GM19239 (cell line): Measurements from ENCODE around the gene CLIP2.
A peak's percentile ranks its signal among the peaks of the same experiment; 100 is the strongest.
"Not testable (repeated sequence)": the region's sequence is repeated elsewhere in the genome, so short reads cannot be mapped to it uniquely, and the experiment has no call there.

Source experiments
- DNase-seq: peaks from one replicate; pipeline ENCODE4 v3.0.0; 2011; ENCODE audit warnings: low spot score; ENCODE audit not compliant: insufficient read length
- FAIRE-seq: peaks from 2 replicates; lab custom pipeline; 2011; peaks lifted over from hg19 to GRCh38; lab: Jason Lieb, UNC

Gene CLIP2

DNA sequence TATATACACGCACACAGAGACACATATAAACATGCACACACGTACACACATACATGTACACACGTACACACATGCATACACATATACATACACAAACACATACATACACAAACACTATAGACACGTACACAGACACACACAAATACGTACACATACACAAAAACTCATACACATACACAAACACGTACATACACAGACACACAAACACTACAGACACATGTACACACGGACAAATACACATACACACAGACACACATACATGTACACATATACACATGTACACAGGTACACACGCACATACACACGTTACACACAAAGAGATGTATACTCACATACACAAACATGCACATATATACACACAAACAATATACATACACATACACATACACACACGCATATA, 129.3 kb downstream of the CLIP2 start:
- FAIRE-seq (no peak), DNase-seq (no peak)

DNA sequence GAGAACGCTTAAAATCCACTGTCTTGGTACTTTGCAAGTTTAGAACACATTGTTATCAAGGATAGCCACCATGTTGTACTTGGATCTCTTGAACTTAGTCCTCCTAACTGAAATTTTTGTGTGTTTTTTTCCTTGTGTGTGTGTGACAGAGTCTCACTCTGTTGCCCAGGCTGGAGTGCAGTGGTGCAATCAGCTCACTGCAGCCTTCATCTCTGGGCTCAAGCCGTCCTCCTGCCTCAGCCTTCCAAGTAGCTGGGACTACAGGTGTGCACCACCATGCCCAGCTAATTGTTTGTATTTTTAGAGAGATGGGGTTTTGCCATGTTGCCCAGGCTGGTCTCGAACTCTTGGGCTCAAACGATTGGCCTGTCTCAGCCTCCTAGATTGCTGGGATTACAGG, 130.0 kb downstream of the CLIP2 start:
- FAIRE-seq, DNase-seq: not testable (repeated sequence)

GRCh38 chr7:74420006-74420405, 130.8 kb downstream of the CLIP2 start:
- DNase-seq (no peak), FAIRE-seq (no peak)

DNA sequence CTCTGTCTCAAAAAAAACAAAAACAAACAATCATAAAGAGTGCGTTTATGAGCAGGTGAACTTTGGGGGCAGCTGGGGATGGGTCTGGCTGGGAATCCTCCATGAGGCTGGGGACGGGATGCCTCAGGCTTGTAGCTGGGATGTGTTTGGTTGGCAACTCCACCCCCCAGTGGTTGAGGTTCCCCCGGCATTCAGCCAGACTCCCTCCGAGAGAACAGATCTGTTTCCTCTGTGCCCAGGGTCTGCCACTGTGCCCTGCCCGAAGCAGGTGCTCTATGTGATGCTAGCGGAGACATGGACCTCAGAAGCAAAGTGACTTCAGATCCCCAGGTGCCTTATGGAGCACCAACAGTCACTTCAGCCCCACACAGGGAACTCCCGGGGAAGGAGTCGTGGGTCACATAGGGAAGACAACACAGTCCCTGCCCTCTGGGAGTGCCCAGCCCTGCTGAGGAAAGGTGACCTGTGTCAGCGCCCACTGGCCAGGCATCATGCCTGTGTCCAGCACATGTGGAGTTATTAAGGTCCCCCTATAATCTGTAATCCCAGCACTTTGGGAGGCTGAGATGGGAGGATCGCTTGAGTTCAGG, 135.2 kb downstream of the CLIP2 start:
- FAIRE-seq, result no peak
- DNase-seq, result no peak

GRCh38 chr7:74428023-74428422, 138.8 kb downstream of the CLIP2 start:
- DNase-seq (no peak), FAIRE-seq (no peak)

DNA sequence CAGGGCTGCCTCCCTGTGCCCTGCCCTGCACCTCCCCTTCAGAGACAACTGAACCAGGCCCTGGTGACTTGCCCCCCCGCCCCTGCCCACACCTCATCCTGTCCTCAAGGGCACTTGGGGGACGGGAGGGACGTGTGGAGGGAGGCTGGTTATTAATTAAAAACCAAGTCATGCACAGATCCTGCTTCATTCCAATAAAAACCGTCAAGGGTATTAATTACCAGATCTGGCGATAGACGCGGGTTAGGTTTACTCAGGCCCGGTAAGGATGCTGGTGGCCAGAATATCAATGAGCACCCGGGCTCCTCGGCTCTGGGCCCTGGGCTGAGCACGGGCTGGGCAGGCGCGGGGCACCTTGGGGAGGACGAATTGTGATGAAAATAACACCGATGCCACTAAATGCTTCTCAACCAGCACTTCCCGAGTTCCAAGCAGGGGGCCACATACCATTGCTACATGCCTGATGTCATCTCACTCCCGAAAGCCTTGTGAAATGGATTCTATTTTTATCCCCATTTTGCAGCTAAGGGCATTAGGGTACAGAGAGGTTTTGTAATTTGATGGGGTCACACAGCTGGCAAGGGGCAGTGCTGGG, 140.0 kb downstream of the CLIP2 start:
- DNase-seq, result no peak
- FAIRE-seq, result no peak

DNA sequence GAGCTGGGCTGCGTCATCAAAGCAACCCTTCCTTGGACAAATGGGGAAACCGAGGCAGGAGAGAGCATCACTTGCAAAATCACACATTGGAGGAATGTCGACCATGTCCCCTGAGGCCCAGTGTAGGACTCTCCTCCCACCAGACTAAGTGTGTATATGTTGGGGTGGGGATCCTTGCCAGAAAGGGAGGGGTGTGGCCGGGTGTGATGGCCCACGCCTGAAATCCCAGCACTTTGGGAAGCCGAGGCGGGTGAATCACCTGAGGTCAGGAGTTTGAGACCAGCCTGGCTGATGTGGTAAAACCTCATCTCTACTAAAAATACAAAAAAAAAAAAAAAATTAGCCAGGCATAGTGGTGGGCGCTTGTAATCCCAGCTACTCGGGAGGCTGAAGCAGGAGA, 141.2 kb downstream of the CLIP2 start:
- not testable (repeated sequence) for DNase-seq, FAIRE-seq

DNA sequence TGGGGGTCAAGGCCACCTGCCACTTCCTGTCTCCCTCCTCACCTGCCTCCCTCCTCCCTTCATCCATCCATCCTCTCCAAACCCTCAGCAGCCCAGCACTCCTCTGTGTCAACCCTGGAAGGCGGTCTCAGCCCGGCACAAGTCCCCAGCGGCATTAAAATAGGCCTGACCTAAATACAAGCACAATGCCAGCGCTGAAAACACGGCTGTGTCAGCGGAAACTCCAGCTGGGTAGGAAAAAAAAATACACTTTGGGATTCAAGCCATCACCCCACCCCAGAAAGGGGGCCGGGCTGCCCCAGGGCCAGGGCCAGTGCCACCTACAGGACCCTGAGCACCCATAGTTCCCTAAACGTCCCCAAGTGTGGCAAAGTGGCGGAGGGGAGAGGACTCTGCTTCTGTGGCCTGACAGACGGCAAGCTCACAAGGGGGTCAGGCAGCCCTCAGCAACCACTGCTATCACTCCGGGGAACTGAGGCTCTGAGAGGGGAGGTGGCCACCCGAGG, 141.8 kb downstream of the CLIP2 start:
- no peak for FAIRE-seq
- no peak for DNase-seq

- FAIRE-seq, DNase-seq: not testable (repeated sequence)
These were observed 148.0 kb downstream of the CLIP2 start for GRCh38 chr7:74437291-74437571.

DNA sequence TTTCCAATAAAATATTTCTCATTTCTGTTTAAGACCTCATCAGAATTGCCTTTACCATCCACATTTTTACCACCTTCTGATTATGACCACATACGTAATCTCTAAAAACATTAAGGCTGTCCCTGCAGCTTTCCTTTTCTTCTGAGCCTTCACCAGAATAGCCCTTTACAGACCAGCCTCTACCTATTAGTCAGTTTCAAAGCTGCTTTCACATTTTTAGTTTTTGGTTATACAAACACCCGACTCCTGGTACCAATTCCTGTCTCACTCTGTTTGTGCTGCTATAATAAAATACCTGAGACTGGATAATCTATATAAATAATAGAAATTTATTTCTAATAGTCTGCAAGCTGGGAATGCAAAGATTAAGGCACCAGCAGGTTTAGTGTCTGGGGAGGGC, 149.1 kb downstream of the CLIP2 start:
- FAIRE-seq (no peak), DNase-seq (no peak)

DNA sequence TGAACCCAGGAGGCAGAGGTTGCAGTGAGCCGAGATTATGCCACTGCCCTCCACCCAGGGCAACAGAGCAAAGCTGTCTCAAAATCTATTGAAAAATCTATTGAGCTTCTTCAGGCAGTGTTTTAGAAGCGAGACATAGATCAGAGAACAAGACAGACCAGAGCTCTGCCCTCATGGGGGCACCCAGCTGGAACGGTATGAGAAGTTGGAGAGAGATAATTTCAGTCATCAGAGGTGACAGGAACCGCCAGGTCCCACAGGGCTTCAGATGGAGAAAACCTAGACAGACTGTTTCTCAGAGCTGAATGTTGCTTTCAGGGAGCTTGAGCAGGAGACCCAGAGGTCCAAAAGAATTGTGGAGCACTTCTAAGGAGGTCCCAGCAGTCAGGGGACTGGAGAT, 150.3 kb downstream of the CLIP2 start:
- FAIRE-seq, result no peak

GRCh38 chr7:74440143-74440542, 150.9 kb downstream of the CLIP2 start:
- not testable (repeated sequence) for DNase-seq, FAIRE-seq

More for the DNA sequence above, 150.3 kb downstream of the CLIP2 start:
- DNase-seq, result no peak

DNA sequence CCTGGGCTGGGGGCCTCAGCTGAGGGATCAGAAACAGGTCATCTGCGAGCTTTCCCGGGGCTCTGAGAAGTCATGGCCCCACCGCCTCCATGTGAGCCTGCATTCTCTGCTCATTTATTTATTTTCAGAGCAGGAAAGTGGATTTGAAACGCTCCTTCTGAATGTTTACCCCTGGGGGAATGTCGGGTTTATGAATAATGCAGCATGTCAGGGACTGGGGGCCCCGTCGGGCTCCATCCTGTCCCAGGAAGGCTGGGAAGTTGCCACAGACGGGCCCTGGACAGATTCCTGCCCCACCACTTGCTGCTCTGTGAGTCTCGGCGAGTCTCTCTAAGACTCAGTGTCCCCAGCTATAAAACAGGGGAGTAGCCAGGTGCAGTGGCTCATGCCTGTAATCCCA, 152.6 kb downstream of the CLIP2 start:
- FAIRE-seq (no peak), DNase-seq (no peak)

DNA sequence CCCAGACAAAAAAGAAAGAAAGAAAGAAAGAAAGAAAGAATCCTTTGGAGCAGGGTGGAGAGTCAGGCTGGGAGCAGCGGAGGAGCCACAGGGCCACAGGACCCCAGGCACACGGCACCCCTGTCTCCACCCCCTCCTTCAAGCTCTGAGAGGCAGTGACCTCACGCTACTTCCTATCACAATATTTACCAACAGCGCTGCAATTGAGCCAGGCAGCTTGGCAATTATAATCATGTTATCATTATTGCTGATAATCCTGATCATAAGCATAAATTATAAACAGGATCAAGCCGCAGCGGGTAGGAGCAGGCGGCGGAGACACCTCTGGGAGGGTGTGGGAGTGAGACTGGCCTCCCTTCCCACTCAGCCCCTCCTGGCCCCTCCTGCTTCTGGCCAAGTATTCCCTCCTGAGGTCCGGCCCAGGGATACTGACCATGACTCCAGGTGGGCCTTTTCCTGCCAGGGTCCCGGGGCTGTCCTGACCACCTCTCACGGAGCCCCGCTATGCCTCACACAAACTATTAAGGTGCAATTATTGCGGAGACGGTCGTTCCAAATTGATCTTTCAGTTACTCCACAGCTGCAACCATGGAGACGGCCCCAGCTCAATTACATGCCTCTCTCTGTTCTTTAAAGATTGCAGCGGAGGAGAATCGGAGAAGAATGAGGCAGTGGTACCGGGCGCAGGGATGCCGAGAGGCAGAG, 154.5 kb downstream of the CLIP2 start:
- DNase-seq (no peak), FAIRE-seq (no peak)

DNA sequence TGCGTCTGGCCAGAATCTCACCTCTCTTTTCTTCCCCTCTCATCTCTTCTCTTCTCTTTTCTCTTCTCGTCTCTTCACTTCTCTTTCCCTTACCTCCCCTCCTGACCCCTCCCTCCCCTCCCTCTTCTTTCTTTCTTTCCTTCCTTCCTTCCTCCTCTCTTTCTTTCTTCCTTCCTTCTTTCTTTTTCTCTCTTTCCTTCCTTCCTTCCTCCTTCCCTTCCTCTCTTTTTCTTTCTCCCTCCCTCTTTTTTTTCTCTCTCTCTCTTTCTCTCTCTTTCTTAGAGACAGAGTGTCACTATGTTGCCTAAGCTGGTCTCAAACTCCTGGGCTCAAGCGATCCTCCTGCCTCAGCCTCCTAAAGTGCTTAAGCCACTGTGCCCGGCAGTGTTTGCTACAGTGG, 159.9 kb downstream of the CLIP2 start:
- FAIRE-seq (no peak), DNase-seq (no peak)

- DNase-seq (peak; percentile 91), FAIRE-seq (no peak)
These were observed 160.7 kb downstream of the CLIP2 start for GRCh38 chr7:74449809-74450397.

DNA sequence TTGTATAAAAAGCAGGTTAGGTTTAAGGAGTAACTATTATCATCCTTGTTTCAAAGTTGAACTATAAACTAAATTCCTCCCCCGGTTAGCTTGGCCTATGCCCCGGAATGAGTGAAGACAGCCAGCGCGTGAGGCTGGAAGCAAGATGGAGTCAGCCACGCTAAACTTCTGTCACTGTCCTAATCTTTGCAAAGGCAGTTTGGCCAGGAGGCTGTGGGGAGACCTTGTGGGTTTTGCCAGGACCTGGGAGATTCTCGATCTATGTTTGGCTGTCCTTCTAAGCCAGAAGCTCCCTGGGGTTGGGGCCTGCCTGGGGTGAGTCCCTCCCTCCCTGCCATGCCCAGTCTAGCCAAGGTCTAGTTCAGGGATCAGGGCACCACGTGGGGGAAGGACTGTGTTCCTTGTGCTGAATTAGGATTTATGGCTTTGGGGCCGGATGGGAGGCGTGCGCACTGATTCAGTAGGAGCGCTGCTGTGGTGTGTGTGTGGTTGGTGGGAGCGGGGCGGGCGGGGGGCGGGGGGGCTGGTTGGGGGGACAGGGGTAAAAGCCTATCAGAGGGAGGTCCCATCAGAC, 163.6 kb downstream of the CLIP2 start:
- no peak for FAIRE-seq
- no peak for DNase-seq

- FAIRE-seq, result no peak
- peak; percentile 62 for DNase-seq
These were observed 164.3 kb downstream of the CLIP2 start, which contains the start of gene GTF2IRD1 for GRCh38 chr7:74453322-74454011. GTF2IRD1 (plus strand) TSS chr7:74453906; CDS start chr7:74508081, 54,175 bp downstream.

DNA sequence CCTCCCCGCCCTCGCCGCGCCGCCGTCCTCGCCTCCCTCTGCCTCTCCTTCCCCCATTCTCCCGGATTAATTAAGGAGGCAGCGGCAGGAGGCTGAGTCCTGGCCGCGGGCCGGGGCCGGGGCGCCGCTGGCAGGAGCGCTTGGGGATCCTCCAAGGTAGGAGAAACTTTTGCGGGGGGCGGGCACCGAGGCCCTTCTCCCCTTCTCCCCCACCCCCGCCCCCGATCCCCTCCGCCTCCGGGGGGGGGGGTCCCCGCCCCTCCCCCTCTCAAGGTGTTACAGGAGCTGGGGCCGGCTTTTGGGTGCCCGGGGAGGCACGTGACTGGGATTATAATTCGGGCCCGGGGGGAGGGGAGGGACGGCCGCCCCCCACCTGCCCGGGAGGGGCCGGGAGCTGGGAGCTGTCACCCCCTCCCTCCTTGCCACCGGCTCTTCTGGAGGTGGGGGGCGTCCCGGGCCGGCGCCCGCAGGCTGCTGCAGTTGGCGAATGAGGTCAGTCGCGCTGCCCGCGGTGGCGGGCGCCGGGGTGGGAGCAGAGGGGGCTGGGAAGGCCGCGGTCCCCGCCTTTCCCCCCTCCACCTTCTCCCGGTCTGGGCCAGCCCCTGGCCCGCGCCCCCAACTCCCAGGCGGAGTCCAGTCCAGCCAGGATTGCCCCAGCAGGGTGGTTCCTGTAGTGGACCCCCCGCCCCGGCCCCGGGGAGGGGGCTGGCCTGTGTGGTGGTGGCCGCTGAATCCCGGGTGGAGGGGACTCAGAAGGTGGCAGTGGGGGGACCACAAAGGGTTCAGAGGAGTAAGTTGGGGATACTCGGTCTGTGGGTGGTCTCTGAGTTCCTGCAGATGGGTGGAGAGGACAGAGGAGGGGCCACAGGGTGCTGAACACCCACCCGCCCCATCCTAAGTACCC, 165.1 kb downstream of the CLIP2 start:
- DNase-seq (no peak), FAIRE-seq (no peak)
